ENCODE measurements around the gene VSNL1.

Gene VSNL1

DNA sequence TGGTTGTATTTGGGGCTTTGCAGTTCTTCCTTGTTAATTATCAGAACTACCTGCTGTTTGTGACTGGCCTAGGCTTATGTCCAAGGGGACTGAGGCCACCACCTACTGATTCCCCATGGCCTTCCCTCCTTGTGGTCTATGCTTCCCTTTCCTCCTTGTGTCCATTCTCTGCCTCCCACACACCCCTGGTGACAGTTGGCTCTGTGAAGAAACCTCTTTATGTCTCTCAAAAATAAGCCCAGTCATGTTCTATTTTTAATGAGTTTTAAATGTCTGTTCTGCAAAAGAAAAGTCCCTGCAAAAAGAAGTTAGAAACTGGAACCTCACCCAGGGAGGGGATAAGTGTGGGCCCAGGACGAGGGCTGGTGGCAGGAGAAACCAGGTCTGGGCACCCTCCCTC is 108.1 kb downstream of the VSNL1 start:
- DNase-seq: no peak

GRCh38 chr2:17649026-17649425 is 108.5 kb downstream of the VSNL1 start:
- no peak for DNase-seq

- no peak for DNase-seq
These were observed 112.3 kb downstream of the VSNL1 start for GRCh38 chr2:17652681-17653394.

GRCh38 chr2:17657759-17658158 is 117.3 kb downstream of the VSNL1 start:
- DNase-seq: no peak

DNA sequence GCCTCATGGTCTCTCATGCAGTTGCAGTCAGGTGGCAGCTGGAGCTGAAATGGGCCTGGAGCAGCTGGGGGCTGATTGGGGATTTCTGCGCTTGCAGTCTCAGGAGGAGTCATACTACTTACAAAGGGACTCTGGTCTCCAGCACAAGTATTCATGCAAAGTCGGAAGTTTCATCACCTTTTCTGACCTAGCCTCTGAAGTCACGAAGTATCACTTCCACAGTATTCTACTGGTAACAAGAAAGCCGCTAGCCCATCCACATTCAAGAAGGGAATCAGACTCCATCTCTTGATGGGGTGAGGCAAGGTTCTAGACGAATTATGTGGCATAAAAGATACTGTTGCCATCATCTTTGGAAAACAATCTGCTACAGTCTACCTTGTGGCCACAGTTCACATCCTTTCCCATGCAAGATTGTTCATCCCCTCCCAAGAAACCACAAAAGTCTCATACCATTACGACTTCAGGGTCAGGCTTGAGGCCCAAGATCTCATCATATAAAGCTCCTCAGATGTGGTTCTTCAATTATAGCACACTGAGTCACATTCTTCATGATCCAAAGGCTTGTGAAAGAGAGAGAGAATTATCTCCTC is 117.9 kb downstream of the VSNL1 start:
- DNase-seq: peak; percentile 33

GRCh38 chr2:17660219-17660618 is 119.7 kb downstream of the VSNL1 start:
- no peak for DNase-seq

- DNase-seq: no peak
These were observed 121.0 kb downstream of the VSNL1 start for GRCh38 chr2:17661460-17661859.

DNA sequence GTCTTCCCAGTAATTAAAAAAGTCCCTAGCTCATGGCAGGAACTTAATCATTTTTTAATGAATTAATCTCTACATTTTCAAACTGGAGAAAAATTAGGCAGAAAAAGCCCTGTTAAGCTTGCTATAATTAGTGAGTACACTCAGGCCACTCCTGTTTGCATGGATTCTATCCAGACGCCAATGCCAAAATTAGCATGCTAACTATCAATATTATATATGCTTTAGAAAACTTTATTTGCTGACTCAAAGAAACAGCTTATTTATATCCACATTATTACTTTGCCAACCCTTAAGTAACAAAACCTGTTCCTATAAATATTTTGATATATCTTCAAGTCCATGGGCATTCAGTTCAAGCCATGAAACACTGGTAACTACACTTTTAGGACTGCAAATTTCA is 122.2 kb downstream of the VSNL1 start:
- DNase-seq: no peak

GRCh38 chr2:17664534-17664933 is 124.0 kb downstream of the VSNL1 start:
- no peak for DNase-seq

DNA sequence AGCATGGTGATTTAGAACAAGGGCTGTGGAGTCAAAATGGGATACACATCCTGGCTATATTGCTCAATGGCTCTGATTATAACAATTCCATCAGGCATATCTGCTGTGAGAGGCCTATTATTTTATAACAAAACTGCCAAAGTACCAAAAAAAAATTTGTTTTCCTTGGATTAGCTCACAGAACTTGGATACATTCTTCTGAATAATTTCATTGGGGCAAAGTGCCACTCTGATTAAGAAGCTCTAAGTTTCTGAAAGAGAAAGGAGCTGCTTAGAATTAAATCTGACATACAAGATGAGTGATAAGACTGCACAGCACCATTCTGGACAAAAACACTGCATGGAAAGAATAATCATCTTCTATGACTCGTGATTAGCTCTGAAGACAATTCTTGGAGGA is 127.4 kb downstream of the VSNL1 start:
- DNase-seq: no peak

- DNase-seq: no peak
These were observed 132.3 kb downstream of the VSNL1 start for GRCh38 chr2:17672583-17673317.

DNA sequence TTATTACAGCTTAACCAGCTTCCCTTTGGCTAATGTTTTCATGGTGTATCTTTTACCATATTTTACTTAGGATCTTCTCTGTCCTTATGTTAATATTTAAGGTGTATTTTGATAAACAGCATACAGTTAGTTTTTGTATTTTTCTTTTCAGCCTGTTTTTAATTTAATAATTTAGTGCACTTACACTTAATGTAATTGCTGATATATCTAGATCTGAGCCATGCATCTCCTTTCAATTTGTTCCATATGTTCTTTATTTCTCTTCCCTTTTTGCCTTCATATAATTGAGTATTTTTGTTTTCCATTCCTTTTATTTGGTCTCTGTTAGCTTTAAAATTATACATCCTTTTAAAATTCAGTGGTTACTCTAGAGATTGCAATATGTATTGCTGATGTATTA is 134.3 kb downstream of the VSNL1 start:
- DNase-seq: no peak

GRCh38 chr2:17680119-17680518 is 139.6 kb downstream of the VSNL1 start:
- no peak for DNase-seq

DNA sequence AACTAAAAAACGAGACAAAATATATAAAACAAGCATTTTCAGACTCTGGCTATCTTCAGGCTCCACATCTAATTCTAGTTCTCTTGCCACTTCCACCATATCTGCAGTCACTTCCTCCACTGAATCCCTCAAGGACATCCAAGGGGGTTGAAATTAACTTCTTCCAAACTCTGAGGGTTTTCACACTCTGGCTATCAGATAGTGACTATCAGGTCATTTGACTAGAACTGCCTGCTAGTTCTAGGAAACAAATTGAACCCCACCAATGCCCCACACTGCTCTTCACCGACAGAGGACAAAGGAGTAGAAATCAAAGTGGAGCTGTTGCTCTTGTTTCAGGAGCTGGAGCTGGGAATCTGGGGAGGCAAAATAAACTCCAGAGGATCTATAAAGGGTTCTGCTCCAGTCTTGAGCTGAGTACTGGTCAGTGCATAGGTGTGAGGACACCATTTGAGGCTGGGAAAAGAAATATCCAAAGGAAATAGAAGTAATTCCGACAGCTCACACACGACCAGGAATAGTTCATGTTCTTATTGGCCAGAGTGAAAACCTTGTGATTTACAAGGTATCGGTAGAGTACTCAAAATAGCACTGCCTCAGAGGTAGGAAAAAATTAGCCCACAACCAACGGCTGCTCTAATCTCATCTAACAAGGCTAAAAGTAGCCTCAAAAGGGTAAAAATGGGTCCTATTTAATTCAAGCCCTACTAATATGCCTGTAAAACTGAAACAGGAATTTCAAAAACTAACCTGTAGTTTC is 141.8 kb downstream of the VSNL1 start:
- DNase-seq: no peak

DNA sequence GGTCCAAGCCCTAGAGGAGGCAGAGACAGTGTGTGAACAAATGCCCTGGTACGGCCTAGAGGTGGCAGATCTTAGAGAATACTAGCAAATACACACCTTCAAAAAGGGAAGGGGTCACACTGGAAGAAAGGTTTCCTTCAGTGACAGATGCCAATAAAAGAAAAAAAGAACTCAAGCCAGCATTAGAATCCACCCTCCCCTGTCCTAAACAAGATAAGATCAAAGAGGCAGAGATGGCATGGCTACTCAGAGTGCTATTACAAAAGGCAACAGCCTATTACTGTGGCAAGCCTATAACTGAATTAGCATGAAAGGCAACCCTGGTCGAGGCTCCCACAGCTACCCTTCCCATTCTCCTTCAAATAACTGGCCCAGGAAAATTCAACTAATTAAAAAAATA is 143.5 kb downstream of the VSNL1 start:
- no peak for DNase-seq

DNA sequence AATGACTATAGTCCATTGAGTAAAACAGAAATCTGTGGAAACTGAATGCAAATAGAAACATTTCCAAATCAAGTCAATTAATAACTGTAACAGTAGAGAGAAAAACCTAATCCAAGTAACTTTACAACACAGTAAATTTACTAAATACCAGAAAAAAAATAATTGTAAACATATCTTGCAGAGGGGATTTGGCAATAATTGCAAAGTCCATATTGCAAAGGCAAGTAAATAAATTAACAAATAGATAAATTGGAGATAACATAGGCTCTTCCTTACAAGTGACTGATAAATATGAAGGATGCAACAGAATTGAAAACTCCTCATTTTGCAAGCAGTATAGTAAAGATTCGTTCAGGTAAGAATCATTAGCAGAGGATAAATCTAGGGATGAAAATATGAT is 148.1 kb downstream of the VSNL1 start:
- no peak for DNase-seq

- DNase-seq: no peak
These were observed 148.5 kb downstream of the VSNL1 start for GRCh38 chr2:17689010-17689409.

DNA sequence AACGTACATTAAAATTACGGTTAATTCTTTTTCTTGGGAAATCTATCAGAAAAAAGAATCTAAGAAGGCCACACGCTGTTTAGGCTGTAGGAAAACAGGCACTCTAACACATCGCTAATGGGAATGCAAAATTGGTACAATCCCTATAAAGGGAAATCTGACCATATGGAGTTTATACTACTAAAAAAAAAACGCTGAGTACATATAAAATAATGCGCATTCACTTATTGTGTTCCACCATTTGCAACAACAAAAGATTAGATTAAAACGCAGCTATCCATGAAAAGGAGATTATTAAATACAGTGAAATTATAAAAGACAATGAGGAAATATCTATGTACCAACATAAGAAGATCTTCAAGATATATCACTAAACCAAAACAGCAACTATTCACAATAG is 150.3 kb downstream of the VSNL1 start:
- no peak for DNase-seq
